COLO829 (cell line): ENCODE data around the gene SLC16A8.

ENCODE experiments used
- DNase-seq: peaks from one replicate; pipeline ENCODE4 v3.0.0; 2012; ENCODE audit warnings: low spot score

The SLC16A8 gene

GRCh38 chr22:38111925-38112355 lies 28.0 kb upstream of the SLC16A8 start:
- DNase-seq: no peak

DNA sequence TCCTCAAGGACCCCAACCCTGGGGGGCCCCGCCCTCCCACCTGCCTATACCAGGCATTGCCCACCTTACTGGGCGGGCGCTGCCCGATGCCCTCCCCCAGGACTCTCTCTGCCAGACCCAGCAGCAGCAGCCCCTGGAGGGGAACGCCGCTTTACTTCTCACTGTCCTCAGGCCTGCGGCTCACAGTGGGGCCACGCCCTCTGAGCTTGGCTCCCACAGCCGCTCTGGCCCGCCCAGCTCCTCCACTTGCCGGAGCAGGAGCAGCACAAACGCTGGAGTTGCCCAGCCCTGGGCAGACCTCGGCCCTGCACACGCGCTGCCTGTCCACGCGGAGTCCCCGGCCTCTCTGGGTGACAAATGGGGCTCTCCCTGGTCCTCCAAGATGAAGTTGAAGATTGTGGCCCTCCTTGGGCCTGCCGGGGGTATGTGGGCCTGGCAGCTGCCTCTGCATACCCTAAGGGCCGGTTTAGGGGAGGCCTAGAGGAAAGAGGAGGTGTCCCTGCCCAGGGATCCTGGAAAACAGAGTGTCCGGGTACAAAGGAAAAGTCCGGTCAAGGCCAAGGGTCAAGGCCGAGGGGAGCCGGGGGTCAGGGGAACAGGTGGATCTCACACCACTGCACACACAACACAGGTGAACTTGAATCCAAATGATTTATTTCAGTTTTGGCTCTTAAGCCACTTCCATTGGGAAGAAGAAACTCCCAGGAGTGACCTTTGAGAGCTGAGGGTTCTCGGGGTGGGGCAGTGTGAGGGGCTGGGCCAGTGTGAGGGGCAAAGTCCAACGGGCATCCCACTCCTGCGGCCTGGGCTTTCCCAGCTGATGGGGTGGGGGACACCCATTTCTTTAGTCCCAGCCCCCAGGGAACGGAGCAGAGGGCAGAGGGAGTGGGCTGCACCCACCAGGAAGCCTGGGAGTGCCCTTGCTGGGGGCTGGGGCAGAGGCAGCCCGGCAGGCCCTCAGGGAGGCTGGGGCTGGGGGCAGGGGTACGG lies 27.2 kb upstream of the SLC16A8 start:
- DNase-seq: no peak

- no peak for DNase-seq
Observed at GRCh38 chr22:38110008-38110862, 26.3 kb upstream of the SLC16A8 start, which contains the start of gene BAIAP2L2. Gene BAIAP2L2, minus strand, starts transcription at chr22:38110684. Its CDS starts 159 bp downstream, at chr22:38110525.

- no peak for DNase-seq
Observed at GRCh38 chr22:38109371-38110001, 25.5 kb upstream of the SLC16A8 start.

DNA sequence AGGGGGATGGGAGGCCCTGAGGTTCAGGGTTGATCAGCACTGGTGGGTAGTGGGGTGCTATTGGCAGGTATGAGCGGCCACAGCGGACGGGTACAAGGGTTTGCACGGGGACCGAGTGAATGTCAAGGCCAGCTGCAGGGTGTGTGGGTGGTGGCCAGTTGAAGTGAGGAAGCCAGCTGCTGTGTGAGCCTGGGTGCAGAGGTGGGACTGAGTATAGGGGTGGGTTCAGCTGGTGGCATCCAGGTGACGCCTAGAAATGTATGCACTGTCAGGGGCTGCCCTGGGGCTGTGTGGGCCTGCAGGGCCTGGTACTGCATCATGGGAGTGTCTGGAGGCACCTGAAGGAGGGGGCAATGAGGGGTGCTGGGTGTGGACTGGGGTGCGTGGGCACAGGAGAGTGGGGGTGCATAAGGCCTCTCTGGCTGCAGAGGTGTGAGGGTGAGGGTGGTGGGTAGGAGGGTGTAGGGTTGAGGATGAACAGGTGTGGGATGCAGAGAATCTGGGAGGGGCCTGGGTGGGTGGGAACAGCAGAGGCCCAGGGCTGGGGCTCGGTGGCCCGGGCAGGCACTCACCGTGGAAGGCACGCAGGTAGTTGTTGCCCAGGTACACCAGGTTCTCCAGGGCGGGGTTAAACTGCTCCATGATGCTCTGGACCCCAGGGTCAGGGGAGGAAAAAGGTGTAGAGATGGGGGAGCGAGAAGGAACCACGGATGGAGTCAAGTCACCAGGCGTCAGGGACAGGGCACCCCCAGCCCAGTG lies 24.8 kb upstream of the SLC16A8 start:
- no peak for DNase-seq

GRCh38 chr22:38107692-38108515 lies 23.9 kb upstream of the SLC16A8 start:
- DNase-seq: no peak

GRCh38 chr22:38106814-38107578 lies 23.0 kb upstream of the SLC16A8 start:
- no peak for DNase-seq

- DNase-seq: peak; percentile 57
Observed at GRCh38 chr22:38104084-38104483, 20.1 kb upstream of the SLC16A8 start.

GRCh38 chr22:38103641-38104040 lies 19.7 kb upstream of the SLC16A8 start:
- no peak for DNase-seq

- peak; percentile 33 for DNase-seq
Observed at GRCh38 chr22:38098410-38099249, 14.6 kb upstream of the SLC16A8 start.

GRCh38 chr22:38097557-38098409 lies 13.8 kb upstream of the SLC16A8 start:
- no peak for DNase-seq

GRCh38 chr22:38097058-38097457 lies 13.1 kb upstream of the SLC16A8 start:
- DNase-seq: no peak

GRCh38 chr22:38089474-38089851 lies 5.5 kb upstream of the SLC16A8 start:
- no peak for DNase-seq

GRCh38 chr22:38088629-38089473 lies 4.9 kb upstream of the SLC16A8 start:
- DNase-seq: no peak

- no peak for DNase-seq
Observed at GRCh38 chr22:38087855-38088254, 3.9 kb upstream of the SLC16A8 start.

GRCh38 chr22:38086942-38087341 lies 3.0 kb upstream of the SLC16A8 start:
- no peak for DNase-seq
